Suprapubic skin (tissue), 4 donors: Measurements from ENCODE around the gene LRP6. TPM values are rescaled to one million over a fixed set of nuclear protein-coding genes. Genes with fewer than 3 reads are reported as not detected.

Source experiments
- DNase-seq, 2 donors: peaks; one replicate each; pipeline ENCODE4 v3.0.0-alpha.2; 2019; ENCODE audit warnings: low spot score in 2 of 2
- H3K27ac ChIP-seq: fragments of 200-600 bp; sonication (generic); one replicate; pipeline ENCODE4 v1.5.1; 2019
- H3K27me3 ChIP-seq: fragments of 200-600 bp; sonication (generic); one replicate; pipeline ENCODE4 v1.5.1; 2019
- H3K36me3 ChIP-seq: fragments of 200-600 bp; sonication (generic); one replicate; pipeline ENCODE4 v1.5.1; 2019
- H3K4me1 ChIP-seq: fragments of 200-600 bp; sonication (generic); one replicate; pipeline ENCODE4 v1.5.1; 2019
- H3K4me3 ChIP-seq: fragments of 200-600 bp; sonication (generic); one replicate; pipeline ENCODE4 v1.5.1; 2019; ENCODE audit warnings: mild to moderate bottlenecking
- H3K9me3 ChIP-seq: fragments of 200-600 bp; sonication (generic); one replicate; pipeline ENCODE4 v1.5.1; 2019
- CTCF ChIP-seq, 2 donors: fragments of 200-600 bp in 1 of 2; fragments of 450-650 bp in 1 of 2; sonication (generic) in 1 of 2; IDR thresholded peaks; one replicate each; pipeline ENCODE4 v1.5.1; 2016 to 2019; ENCODE audit warnings: antibody characterized with exemption in 2 of 2, mild to moderate bottlenecking in 1 of 2, moderate library complexity in 1 of 2
- EP300 ChIP-seq: sonication (generic); formaldehyde crosslinking; IDR thresholded peaks from one replicate; pipeline ENCODE4 v1.6.1; 2017; ENCODE audit warnings: antibody characterized with exemption
- POLR2A ChIP-seq, 2 donors: fragments of 450-650 bp; IDR thresholded peaks; one replicate each; pipeline ENCODE4 v1.6.1; 2017; ENCODE audit warnings: antibody characterized with exemption in 2 of 2, mild to moderate bottlenecking in 2 of 2, moderate library complexity in 2 of 2
- POLR2AphosphoS5 ChIP-seq, 3 donors: sonication (generic); formaldehyde crosslinking; IDR thresholded peaks; one replicate each; pipeline ENCODE4 v1.6.1; 2017; ENCODE audit warnings: antibody characterized with exemption in 3 of 3
- WGBS: methylation state at CpG from one replicate; pipeline ENCODE4 v1.1.5; 2018; 5-methylcytosine and 5-hydroxymethylcytosine counted together
- total RNA-seq, 4 donors: library from RNA; depleted of rRNA; stranded (reverse); fragments of >200 nt; gene quantifications; one replicate each; pipeline ENCODE4 v1.1.0, GENCODE V29; 2016

LRP6 gene
- total RNA-seq, 4 donors from 2014 or later = 13.3 to 39.9 (median 33.9) TPM

DNA sequence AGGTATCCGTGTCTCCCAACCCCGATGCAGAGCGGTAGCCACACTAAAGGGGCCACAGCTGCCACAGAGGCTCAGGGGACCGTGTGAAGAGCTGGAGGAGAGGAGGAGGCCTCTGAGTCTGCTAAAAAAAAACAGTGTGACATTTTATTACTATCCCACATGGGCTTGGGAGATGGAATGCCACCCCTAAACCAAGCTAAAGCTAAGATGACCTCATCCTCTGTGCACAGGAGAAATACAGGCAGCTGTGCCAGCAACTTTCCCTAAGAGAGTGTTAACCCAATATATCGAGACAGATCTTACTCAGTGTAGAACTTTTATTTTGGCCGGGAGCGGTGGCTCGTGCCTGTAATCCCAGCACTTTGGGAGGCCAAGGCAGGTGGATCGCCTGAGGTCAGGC, 178.1 kb downstream of the LRP6 start:
- DNase-seq = no peak
- H3K4me1 ChIP-seq = peaks cover 14% of the 10 kb centered on the region
- H3K27me3 ChIP-seq = no peaks in the 10 kb centered on the region
- no peak for TF ChIP-seq POLR2AphosphoS5 (IDR thresholded peaks at IDR 0.05)
- no peak for TF ChIP-seq CTCF (IDR thresholded peaks at IDR 0.05)
- no peak for TF ChIP-seq POLR2A (IDR thresholded peaks at IDR 0.05)
- no peak for TF ChIP-seq EP300
- 77% methylated on average over 9 of the region's 9 CpGs for WGBS
- H3K27ac ChIP-seq = no peak overlapping the region
- H3K36me3 ChIP-seq = no peaks in the 10 kb centered on the region
- no peak overlapping the region for H3K4me3 ChIP-seq
- no peaks in the 10 kb centered on the region for H3K9me3 ChIP-seq

DNA sequence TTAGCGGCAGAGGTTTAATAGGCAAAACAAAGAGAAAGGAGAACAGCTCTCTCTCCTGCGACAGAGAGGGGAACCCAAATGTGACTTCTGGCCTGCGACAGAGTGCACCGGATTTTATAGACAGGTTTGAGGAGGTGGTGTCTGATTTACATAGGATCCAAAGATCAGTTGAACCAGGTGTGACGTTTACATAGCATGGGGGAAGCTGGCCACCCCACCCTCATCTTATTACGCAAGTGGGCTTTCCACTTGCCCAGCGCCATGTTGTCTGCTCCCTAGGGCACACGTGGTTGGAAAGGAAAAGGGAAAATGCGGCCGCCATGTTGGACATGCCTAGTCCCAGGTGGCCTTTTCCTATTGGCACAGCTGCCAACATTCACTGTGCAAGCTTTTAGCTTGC, 178.7 kb downstream of the LRP6 start:
- no peak for TF ChIP-seq EP300
- TF ChIP-seq POLR2A (IDR thresholded peaks at IDR 0.05) = no peak
- no peak for TF ChIP-seq POLR2AphosphoS5 (IDR thresholded peaks at IDR 0.05)
- no peak for TF ChIP-seq CTCF (IDR thresholded peaks at IDR 0.05)
- Histone ChIP-seq H3K27me3 (no peaks in the 10 kb centered on the region), H3K9me3 (no peaks in the 10 kb centered on the region), H3K36me3 (no peaks in the 10 kb centered on the region), H3K27ac (no peak overlapping the region), H3K4me3 (no peak overlapping the region), H3K4me1 (peaks cover 14% of the 10 kb centered on the region)
- WGBS = 78% methylated on average over 10 of the region's 10 CpGs
- DNase-seq = no peak

GRCh38 chr12:12087693-12088034, 179.2 kb downstream of the LRP6 start:
- Histone ChIP-seq H3K36me3 (no peaks in the 10 kb centered on the region), H3K27me3 (no peaks in the 10 kb centered on the region), H3K9me3 (no peaks in the 10 kb centered on the region), H3K4me3 (no peak overlapping the region), H3K27ac (no peak overlapping the region), H3K4me1 (peaks cover 14% of the 10 kb centered on the region)
- TF ChIP-seq POLR2AphosphoS5 (IDR thresholded peaks at IDR 0.05) (no peak), EP300 (no peak)
- WGBS = 96% methylated on average over 2 of the region's 2 CpGs
- no peak for DNase-seq

DNA sequence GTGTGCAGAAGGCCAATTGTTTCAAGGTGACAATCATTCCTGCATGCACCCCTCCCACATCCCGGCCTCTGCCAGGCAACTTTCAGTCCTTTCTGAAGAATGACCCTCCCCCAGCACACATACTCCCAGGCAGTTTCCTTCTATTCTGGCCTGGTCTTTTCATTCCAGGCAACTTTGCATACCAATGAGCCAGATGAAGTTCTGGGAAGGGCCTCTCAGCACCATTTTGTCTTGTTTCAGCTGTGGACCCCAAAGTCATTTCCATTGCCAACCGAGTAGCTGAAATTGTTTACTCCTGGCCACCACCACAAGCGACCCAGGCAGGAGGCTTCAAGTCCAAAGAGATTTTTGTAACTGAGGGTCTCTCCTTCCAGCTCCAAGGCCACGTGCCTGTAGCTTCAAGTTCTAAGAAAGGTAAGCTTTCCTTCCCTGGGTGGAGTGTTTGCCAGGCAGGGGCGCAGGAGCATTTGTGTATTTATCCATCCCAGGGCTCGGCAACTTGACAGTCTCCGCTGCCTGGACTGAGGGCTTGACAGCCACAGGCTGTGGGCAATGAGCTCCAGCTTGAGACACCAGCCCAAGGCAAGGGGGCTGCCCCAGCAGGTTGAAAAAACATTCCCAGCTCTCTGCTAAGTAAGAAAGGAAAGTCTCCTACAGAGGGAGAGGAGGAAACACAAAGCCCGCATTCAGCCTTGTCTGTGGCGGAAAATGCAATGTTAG, 179.7 kb downstream of the LRP6 start:
- WGBS = 89% methylated on average over 9 of the region's 9 CpGs
- TF ChIP-seq CTCF (IDR thresholded peaks at IDR 0.05) (no peak), POLR2AphosphoS5 (IDR thresholded peaks at IDR 0.05) (no peak), POLR2A (IDR thresholded peaks at IDR 0.05) (no peak), EP300 (no peak)

GRCh38 chr12:12086362-12086761, 180.5 kb downstream of the LRP6 start:
- H3K9me3 ChIP-seq = no peaks in the 10 kb centered on the region
- no peak for DNase-seq
- H3K27me3 ChIP-seq = no peaks in the 10 kb centered on the region
- no peaks in the 10 kb centered on the region for H3K36me3 ChIP-seq
- WGBS = 71% methylated on average over 5 of the region's 5 CpGs
- H3K27ac ChIP-seq = no peak overlapping the region
- peaks cover 6% of the 10 kb centered on the region for H3K4me1 ChIP-seq
- TF ChIP-seq CTCF (IDR thresholded peaks at IDR 0.05) (no peak), EP300 (no peak), POLR2A (IDR thresholded peaks at IDR 0.05) (no peak), POLR2AphosphoS5 (IDR thresholded peaks at IDR 0.05) (no peak)
- H3K4me3 ChIP-seq = no peak overlapping the region

More for the DNA sequence above, 179.7 kb downstream of the LRP6 start:
- no peak for DNase-seq
- H3K36me3 ChIP-seq = no peaks in the 10 kb centered on the region
- H3K27me3 ChIP-seq = no peaks in the 10 kb centered on the region
- no peak overlapping the region for H3K27ac ChIP-seq
- H3K4me1 ChIP-seq = peaks cover 9% of the 10 kb centered on the region
- H3K9me3 ChIP-seq = no peaks in the 10 kb centered on the region
- H3K4me3 ChIP-seq = no peak overlapping the region

GRCh38 chr12:12083688-12084087, 183.2 kb downstream of the LRP6 start:
- H3K4me1 ChIP-seq = peaks cover 2% of the 10 kb centered on the region
- WGBS = 68% methylated on average over 8 of the region's 8 CpGs
- no peak for DNase-seq
- no peak overlapping the region for H3K27ac ChIP-seq
- TF ChIP-seq POLR2AphosphoS5 (IDR thresholded peaks at IDR 0.05) (no peak), CTCF (IDR thresholded peaks at IDR 0.05) (no peak), EP300 (no peak), POLR2A (IDR thresholded peaks at IDR 0.05) (no peak)
- H3K36me3 ChIP-seq = no peaks in the 10 kb centered on the region
- H3K4me3 ChIP-seq = no peak overlapping the region
- no peaks in the 10 kb centered on the region for H3K9me3 ChIP-seq
- no peaks in the 10 kb centered on the region for H3K27me3 ChIP-seq
